Adrenal gland (tissue), 5 donors: ENCODE data around the gene FRRS1L.

ENCODE experiments used
- CTCF ChIP-seq, 6 experiments: fragments of 450-650 bp in 4 of 6; fragments of 200-600 bp in 2 of 6; sonication (generic) in 1 of 6; IDR thresholded peaks; 1 replicate in 5 of 6; 2 replicates in 1 of 6; pipeline versions ENCODE4 v1.5.1 to v1.8.0; 2016 to 2021; ENCODE audit warnings: antibody characterized with exemption in 6 of 6, mild to moderate bottlenecking in 2 of 6, moderate library complexity in 1 of 6
- POLR2A ChIP-seq, 2 donors: fragments of 450-650 bp; IDR thresholded peaks; one replicate each; pipeline ENCODE4 v1.6.1; 2017; ENCODE audit warnings: antibody characterized with exemption in 2 of 2, mild to moderate bottlenecking in 2 of 2, moderate library complexity in 1 of 2
- donor health status: DM: no; HTN: no; CAD: no.

- TF ChIP-seq CTCF (IDR thresholded peaks at IDR 0.05): no peak
- TF ChIP-seq POLR2A (IDR thresholded peaks at IDR 0.05): peak; percentile 75 to 91
These were observed 47.4 kb downstream of the FRRS1L start, which contains the start of gene TMEM245 for GRCh38 chr9:109119439-109120203.
